Measurements from ENCODE around the gene ETDA.
"Not testable (repeated sequence)": the region's sequence is repeated elsewhere in the genome, so short reads cannot be mapped to it uniquely, and the experiment has no call there.

ETDA gene

GRCh38 chrX:135252011-135252518 is at the start of gene ETDA:
TSS of gene ETDA (plus strand) at chrX:135252061. CDS start at chrX:135253277, 1,216 bp downstream.
- not testable (repeated sequence) for DNase-seq (ENCODE audit: low read depth in 4 of 4, low spot score in 1 of 4)

GRCh38 chrX:135206427-135206826 is 45.4 kb upstream of the ETDA start:
- not testable (repeated sequence) for DNase-seq (ENCODE audit: low read depth in 4 of 4, low spot score in 1 of 4)

- peak in 3 of 4 experiments; percentile 11 to 49 (median 14) for DNase-seq (ENCODE audit: low read depth in 4 of 4, low spot score in 1 of 4)
These were observed 38.5 kb upstream of the ETDA start for GRCh38 chrX:135213200-135213844.

GRCh38 chrX:135245989-135246388 is 5.9 kb upstream of the ETDA start:
- DNase-seq (ENCODE audit: low read depth in 4 of 4, low spot score in 1 of 4), result not testable (repeated sequence)

GRCh38 chrX:135256087-135256684 is 4.3 kb downstream of the ETDA start:
- not testable (repeated sequence) for DNase-seq (ENCODE audit: low read depth in 4 of 4, low spot score in 1 of 4)

GRCh38 chrX:135256923-135257322 is 5.1 kb downstream of the ETDA start:
- DNase-seq (ENCODE audit: low read depth in 4 of 4, low spot score in 1 of 4), result no peak

- no peak for DNase-seq (ENCODE audit: low read depth in 4 of 4, low spot score in 1 of 4)
These were observed 5.6 kb downstream of the ETDA start for GRCh38 chrX:135257469-135257868.

- not testable (repeated sequence) for DNase-seq (ENCODE audit: low read depth in 4 of 4, low spot score in 1 of 4)
These were observed 9.1 kb downstream of the ETDA start for GRCh38 chrX:135260976-135261375.

- DNase-seq (ENCODE audit: low read depth in 4 of 4, low spot score in 1 of 4), result not testable (repeated sequence)
These were observed 11.5 kb downstream of the ETDA start for GRCh38 chrX:135263376-135263775.

GRCh38 chrX:135264206-135264605 is 12.3 kb downstream of the ETDA start:
- no peak for DNase-seq (ENCODE audit: low read depth in 4 of 4, low spot score in 1 of 4)

GRCh38 chrX:135273162-135273561 is 21.3 kb downstream of the ETDA start:
- no peak for DNase-seq (ENCODE audit: low read depth in 4 of 4, low spot score in 1 of 4)

GRCh38 chrX:135275973-135276372 is 24.1 kb downstream of the ETDA start:
- no peak for DNase-seq (ENCODE audit: low read depth in 4 of 4, low spot score in 1 of 4)

GRCh38 chrX:135287266-135287823 is 35.5 kb downstream of the ETDA start:
- DNase-seq (ENCODE audit: low read depth in 4 of 4, low spot score in 1 of 4), result no peak

GRCh38 chrX:135295238-135295943 is 43.5 kb downstream of the ETDA start:
- DNase-seq (ENCODE audit: low read depth in 4 of 4, low spot score in 1 of 4), result peak; percentile 17 to 48 (median 30)

- DNase-seq (ENCODE audit: low read depth in 4 of 4, low spot score in 1 of 4), result no peak
These were observed 44.1 kb downstream of the ETDA start for GRCh38 chrX:135295944-135296305.

- no peak for DNase-seq (ENCODE audit: low read depth in 4 of 4, low spot score in 1 of 4)
These were observed 50.5 kb downstream of the ETDA start for GRCh38 chrX:135302269-135302873.

Data from stimulated activated CD4-positive, alpha-beta T cell treated with anti-CD3 and anti-CD28 coated beads, Interleukin-1b, Interleukin-23, amount 100 ng/mL, for 24 hours (primary cell).